K562 (cell line): Measurements from ENCODE around the gene ZDHHC16. TPM values are rescaled to one million over a fixed set of nuclear protein-coding genes. Genes with fewer than 3 reads are reported as not detected.

Experiments used
- ATAC-seq: fragments of 200-7000 bp; cut with Tn5 transposase; 3 replicates; pipeline ENCODE4 v1.9.1; 2020; ENCODE audit warnings: moderate library complexity
- BruUV-seq: library from RNA; stranded (reverse); fragments of 400-500 nt; replicated peaks from 2 replicates; lab custom pipeline; 2021; lab: Mats Ljungman, UMichigan
- CTCF ChIA-PET: fragments of 300-600 bp; formaldehyde crosslinking; extraction: SDS; loops from one replicate; lab custom pipeline; 2021; ENCODE audit warnings: low intra/inter-chr PET ratio; lab: Yijun Ruan, JAX
- POLR2A ChIA-PET: fragments of 300-600, 350-650 bp; sonication (Branson Sonifier 250); formaldehyde crosslinking; extraction: SDS; loops from one replicate; lab custom pipeline; 2021; ENCODE audit warnings: antibody characterized with exemption, inconsistent platforms; lab: Yijun Ruan, JAX
- DNase-seq, 4 experiments: peaks; one replicate each; pipeline versions ENCODE4 v3.0.0 to v3.0.0-alpha.2; 2011 to 2018; ENCODE audit warnings: low spot score in 3 of 4, mixed read lengths in 3 of 4; ENCODE audit errors: extremely low read depth in 1 of 4
- FAIRE-seq: peaks from 2 replicates; lab custom pipeline; 2011; peaks lifted over from hg19 to GRCh38; lab: Jason Lieb, UNC
- H2AFZ ChIP-seq: 2 replicates; pipeline ENCODE4 v1.6.0; 2011; ENCODE audit warnings: low read depth, low read length, control low read depth, inconsistent platforms
- H3K27ac ChIP-seq: fragments of 200-600 bp; 3 replicates; pipeline ENCODE4 v1.8.0; 2011; ENCODE audit warnings: low read depth, mild to moderate bottlenecking, control low read depth, inconsistent platforms, low read length, moderate library complexity, mixed read lengths; ENCODE audit errors: extremely low read depth
- H3K27me3 ChIP-seq, 2 experiments: fragments of 300-600 bp in 1 of 2; 2 replicates in 1 of 2; 3 replicates in 1 of 2; pipeline versions ENCODE4 v1.6.0 to v1.8.0; 2011; ENCODE audit warnings: inconsistent platforms in 2 of 2, low read length in 2 of 2, mild to moderate bottlenecking in 1 of 2, mixed read lengths in 1 of 2, moderate library complexity in 1 of 2; ENCODE audit not compliant: control insufficient read depth in 2 of 2, insufficient read depth in 2 of 2
- H3K36me3 ChIP-seq: fragments of 300-600 bp; 3 replicates; pipeline ENCODE4 v1.8.0; 2011; ENCODE audit warnings: mild to moderate bottlenecking, low read length, inconsistent platforms; ENCODE audit not compliant: control insufficient read depth, insufficient read depth
- H3K4me1 ChIP-seq, 2 experiments: fragments of 200-600 bp in 1 of 2; replicated peaks in 1 of 2; 2 replicates in 1 of 2; 3 replicates in 1 of 2; pipeline versions ENCODE4 v1.5.1 to v1.8.0; 2011; ENCODE audit warnings: inconsistent platforms in 2 of 2, low read length in 2 of 2, mild to moderate bottlenecking in 1 of 2, mixed read lengths in 1 of 2, moderate library complexity in 1 of 2; ENCODE audit not compliant: control insufficient read depth in 2 of 2, insufficient read depth in 2 of 2
- H3K4me2 ChIP-seq: 2 replicates; pipeline ENCODE4 v1.6.1; 2011; ENCODE audit warnings: low read length, control low read depth, inconsistent platforms, mixed read lengths; ENCODE audit not compliant: insufficient read depth
- H3K4me3 ChIP-seq: fragments of 200-600 bp; sonication (generic), shearing (Covaris generic); 2 replicates; pipeline ENCODE4 v1.5.1; 2016; ENCODE audit warnings: control low read depth, inconsistent platforms
- H3K79me2 ChIP-seq: fragments of 200-600 bp; 3 replicates; pipeline ENCODE4 v1.8.0; 2011; ENCODE audit warnings: low read length, inconsistent platforms; ENCODE audit not compliant: control insufficient read depth, insufficient read depth
- H3K9ac ChIP-seq, 2 experiments: 2 replicates each; pipeline versions ENCODE4 v1.6.0 to v1.6.1; 2011; ENCODE audit warnings: low read depth in 2 of 2, low read length in 2 of 2, control low read depth in 1 of 2, inconsistent platforms in 1 of 2, mild to moderate bottlenecking in 1 of 2, mixed read lengths in 1 of 2; ENCODE audit not compliant: insufficient read depth in 1 of 2
- H3K9me1 ChIP-seq: one replicate; pipeline ENCODE4 v1.6.0; 2011; ENCODE audit warnings: inconsistent platforms, mild to moderate bottlenecking, low read length, moderate library complexity; ENCODE audit not compliant: control insufficient read depth, insufficient read depth
- H3K9me3 ChIP-seq: replicated peaks from 2 replicates; pipeline ENCODE4 v1.5.1; 2011; ENCODE audit warnings: low read depth, low read length, inconsistent platforms; ENCODE audit not compliant: control insufficient read depth, insufficient read depth
- H4K20me1 ChIP-seq: replicated peaks from 2 replicates; pipeline ENCODE4 v1.6.1; 2011; ENCODE audit warnings: low read length, inconsistent platforms, mixed read lengths; ENCODE audit not compliant: control insufficient read depth, insufficient read depth
- ARID3A ChIP-seq: IDR thresholded peaks from 2 replicates; pipeline ENCODE4 v1.6.1; 2012; ENCODE audit warnings: low read depth, low read length, improper control_type of control experiment, borderline replicate concordance
- GTF2A2 ChIP-seq: IDR thresholded peaks from 2 replicates; pipeline ENCODE4 v1.6.1; 2016; ENCODE audit warnings: mild to moderate bottlenecking, missing genetic modification characterization, missing compliant biosample characterization
- GTF2F1 ChIP-seq: IDR thresholded peaks from 2 replicates; pipeline ENCODE4 v1.6.1; 2011; ENCODE audit warnings: low read depth, low read length, improper control_type of control experiment
- SMARCA4 ChIP-seq: fragments of 450-650 bp; IDR thresholded peaks from 2 replicates; pipeline ENCODE4 v1.6.1; 2016
- SP1 ChIP-seq: sonication (generic); formaldehyde crosslinking; IDR thresholded peaks from 2 replicates; pipeline ENCODE4 v1.8.1; 2022; ENCODE audit warnings: mild to moderate bottlenecking, missing genetic modification reagents
- TCF7 ChIP-seq: sonication (generic); IDR thresholded peaks from 2 replicates; pipeline ENCODE4 v1.6.1; 2016; ENCODE audit warnings: antibody characterized with exemption, borderline replicate concordance
- TFAM ChIP-seq: fragments of 250-450 bp; sonication (Bioruptor Pico); conservative IDR thresholded peaks from 2 replicates; pipeline ENCODE4 v1.5.0; 2021; ENCODE audit warnings: mild to moderate bottlenecking, moderate library complexity
- U2AF2 ChIP-seq: fragments of 200-400 bp; formaldehyde crosslinking; optimal IDR thresholded peaks from 2 replicates; pipeline ENCODE3; 2017; ENCODE audit warnings: low read depth, mild to moderate bottlenecking, low read length
- WGBS: fragments of 100-300 bp; shearing (Covaris generic); methylation state at CpG from one replicate; pipeline ENCODE4 v1.1.6; 2016; ENCODE audit warnings: low coverage, mixed read lengths; ENCODE audit not compliant: insufficient coverage; ENCODE audit errors: missing lambda C conversion rate; 5-methylcytosine and 5-hydroxymethylcytosine counted together
- in situ Hi-C: fragments of 300-500 bp; cut with MboI; formaldehyde crosslinking; loops from 4 replicates; pipeline ENCODE4 v1.15.0; 2018; ENCODE audit warnings: inconsistent platforms, mixed read lengths
- intact Hi-C: fragments of 100-400 bp; cut with micrococcal nuclease; formaldehyde crosslinking; loops from 2 replicates; pipeline ENCODE4 v1.14.2; 2022
- polyA plus RNA-seq, 8 experiments: library from polyadenylated mRNA; depleted of rRNA in 4 of 8; stranded (reverse) in 5 of 8; unstranded in 3 of 8; fragments of >200 nt; fragmentation: Nextera tagmentation in 2 of 8; fragmentation: Illumina TruSeq in 1 of 8; extraction: Ambion mirVana in 2 of 8; extraction: Trizol in 1 of 8; gene quantifications; 2 replicates each; pipeline versions ENCODE4 v1.2.1 to v1.2.3, GENCODE V29; 2011 to 2014; ENCODE audit warnings: inconsistent platforms in 1 of 8, missing spikeins in 1 of 8
- total RNA-seq, 7 experiments: library from RNA; depleted of rRNA in 6 of 7; stranded (reverse); fragments of >200 nt in 6 of 7; fragmentation: Illumina TruSeq in 2 of 7; extraction: Trizol in 2 of 7; gene quantifications; 2 replicates each; pipeline versions ENCODE4 v1.2.1 to v1.2.3, GENCODE V29; 2011 to 2021; ENCODE audit warnings: low replicate concordance in 1 of 7
- TF ChIP-seq, protein P1 (sequence below): IDR thresholded peaks from 3 replicates; pipeline ENCODE4 v1.6.1; 2011; ENCODE audit warnings: borderline replicate concordance, mild to moderate bottlenecking; ENCODE audit not compliant: insufficient read length, insufficient read depth
- TF ChIP-seq, protein P2 (sequence below): fragments of 450-650 bp; formaldehyde crosslinking; IDR thresholded peaks from 2 replicates; pipeline ENCODE4 v1.4.0; 2020; ENCODE audit warnings: mild to moderate bottlenecking, moderate library complexity
- TF ChIP-seq, protein P3 (sequence below): fragments of 450-650 bp; IDR thresholded peaks from 2 replicates; pipeline ENCODE4 v1.6.1; 2016; ENCODE audit warnings: antibody characterized with exemption

Gene ZDHHC16
- total and polyA plus RNA-seq, 9 of the 15 experiments (the other 6 are each of a cell fraction or from before 2014, with no cell fraction given), result 12.5 to 33.8 (median 21.3) TPM

- DNase-seq (no peak), FAIRE-seq (no peak), ATAC-seq (no peak)
- no peaks in the 10 kb centered on the region for H3K4me1 ChIP-seq
- POLR2A ChIA-PET, result no interaction called here
- intact Hi-C loops (no loop called here), in situ Hi-C loops (no loop called here)
- H3K9me1 ChIP-seq, result no peaks in the 10 kb centered on the region
- no peak overlapping the region for H3K9ac ChIP-seq
- peaks cover 74% of the 10 kb centered on the region for H3K36me3 ChIP-seq
- no peak overlapping the region for H3K4me3 ChIP-seq
- CTCF ChIA-PET, result no interaction called here
- no peaks in the 10 kb centered on the region for H3K9me3 ChIP-seq
- BruUV-seq, result no TSS peak
- H4K20me1 ChIP-seq, result no peaks in the 10 kb centered on the region
- H3K79me2 ChIP-seq, result peaks cover 12% of the 10 kb centered on the region
- no peak for TF ChIP-seq GTF2A2 (tag)
- TF ChIP-seq ARID3A, result no peak
- no peaks in the 10 kb centered on the region for H3K27me3 ChIP-seq
- no peak overlapping the region for H3K27ac ChIP-seq
- 86% methylated on average over 4 of the region's 4 CpGs for WGBS
- H3K4me2 ChIP-seq, result no peak overlapping the region
- no peak overlapping the region for H2AFZ ChIP-seq
Measured at GRCh38 chr10:97481071-97481470, 35.1 kb downstream of the ZDHHC16 start.

GRCh38 chr10:97482381-97482780, 36.4 kb downstream of the ZDHHC16 start:
- BruUV-seq, result no TSS peak
- ChIA-PET CTCF (no interaction called here), POLR2A (no interaction called here)
- DNase-seq (no peak), FAIRE-seq (no peak), ATAC-seq (no peak)
- 100% methylated on average over 1 of the region's 1 CpG for WGBS
- no peaks in the 10 kb centered on the region for H3K27me3 ChIP-seq
- H3K9me1 ChIP-seq, result no peaks in the 10 kb centered on the region
- no peaks in the 10 kb centered on the region for H3K9me3 ChIP-seq
- no peaks in the 10 kb centered on the region for H3K4me1 ChIP-seq
- H3K27ac ChIP-seq, result no peak overlapping the region
- peaks cover 64% of the 10 kb centered on the region for H3K36me3 ChIP-seq
- in situ Hi-C loops (no loop called here), intact Hi-C loops (no loop called here)
- no peak overlapping the region for H3K9ac ChIP-seq
- no peak overlapping the region for H3K4me2 ChIP-seq
- H3K79me2 ChIP-seq, result peaks cover 21% of the 10 kb centered on the region
- H4K20me1 ChIP-seq, result no peaks in the 10 kb centered on the region
- H2AFZ ChIP-seq, result no peak overlapping the region
- H3K4me3 ChIP-seq, result no peak overlapping the region
- TF ChIP-seq, protein P1, sequence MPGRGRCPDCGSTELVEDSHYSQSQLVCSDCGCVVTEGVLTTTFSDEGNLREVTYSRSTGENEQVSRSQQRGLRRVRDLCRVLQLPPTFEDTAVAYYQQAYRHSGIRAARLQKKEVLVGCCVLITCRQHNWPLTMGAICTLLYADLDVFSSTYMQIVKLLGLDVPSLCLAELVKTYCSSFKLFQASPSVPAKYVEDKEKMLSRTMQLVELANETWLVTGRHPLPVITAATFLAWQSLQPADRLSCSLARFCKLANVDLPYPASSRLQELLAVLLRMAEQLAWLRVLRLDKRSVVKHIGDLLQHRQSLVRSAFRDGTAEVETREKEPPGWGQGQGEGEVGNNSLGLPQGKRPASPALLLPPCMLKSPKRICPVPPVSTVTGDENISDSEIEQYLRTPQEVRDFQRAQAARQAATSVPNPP, result no peak
- TF ChIP-seq SMARCA4 (no peak), TFAM (CRISPR knock-in tag) (no peak), SP1 (CRISPR knock-in tag) (no peak), TCF7 (no peak), GTF2F1 (no peak), U2AF2 (no peak)
- TF ChIP-seq, protein P2, sequence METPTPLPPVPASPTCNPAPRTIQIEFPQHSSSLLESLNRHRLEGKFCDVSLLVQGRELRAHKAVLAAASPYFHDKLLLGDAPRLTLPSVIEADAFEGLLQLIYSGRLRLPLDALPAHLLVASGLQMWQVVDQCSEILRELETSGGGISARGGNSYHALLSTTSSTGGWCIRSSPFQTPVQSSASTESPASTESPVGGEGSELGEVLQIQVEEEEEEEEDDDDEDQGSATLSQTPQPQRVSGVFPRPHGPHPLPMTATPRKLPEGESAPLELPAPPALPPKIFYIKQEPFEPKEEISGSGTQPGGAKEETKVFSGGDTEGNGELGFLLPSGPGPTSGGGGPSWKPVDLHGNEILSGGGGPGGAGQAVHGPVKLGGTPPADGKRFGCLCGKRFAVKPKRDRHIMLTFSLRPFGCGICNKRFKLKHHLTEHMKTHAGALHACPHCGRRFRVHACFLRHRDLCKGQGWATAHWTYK (CRISPR knock-in tag), result no peak
- TF ChIP-seq, protein P3, sequence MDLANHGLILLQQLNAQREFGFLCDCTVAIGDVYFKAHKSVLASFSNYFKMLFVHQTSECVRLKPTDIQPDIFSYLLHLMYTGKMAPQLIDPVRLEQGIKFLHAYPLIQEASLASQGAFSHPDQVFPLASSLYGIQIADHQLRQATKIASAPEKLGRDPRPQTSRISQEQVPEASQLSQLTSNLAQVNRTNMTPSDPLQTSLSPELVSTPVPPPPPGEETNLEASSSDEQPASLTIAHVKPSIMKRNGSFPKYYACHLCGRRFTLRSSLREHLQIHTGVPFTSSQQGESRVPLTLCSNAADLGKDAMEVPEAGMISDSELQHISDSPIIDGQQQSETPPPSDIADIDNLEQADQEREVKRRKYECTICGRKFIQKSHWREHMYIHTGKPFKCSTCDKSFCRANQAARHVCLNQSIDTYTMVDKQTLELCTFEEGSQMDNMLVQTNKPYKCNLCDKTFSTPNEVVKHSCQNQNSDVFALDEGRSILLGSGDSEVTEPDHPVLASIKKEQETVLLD, result no peak
